IMR-90 (cell line): ENCODE data around the gene HCLS1. TPM values are rescaled to one million over a fixed set of nuclear protein-coding genes. Genes with fewer than 3 reads are reported as not detected.

Experiments used
- ATAC-seq: fragments of 200-7000 bp; cut with Tn5 transposase; 2 replicates; pipeline ENCODE4 v1.9.1; 2020; ENCODE audit warnings: low read depth, mild to moderate bottlenecking, moderate library complexity
- BruUV-seq: library from RNA; stranded (reverse); fragments of 400-500 nt; replicated peaks from 2 replicates; lab custom pipeline; 2021; lab: Mats Ljungman, UMichigan
- CTCF ChIA-PET: fragments of 300-600 bp; formaldehyde crosslinking; extraction: SDS; loops from one replicate; lab custom pipeline; 2021; ENCODE audit warnings: antibody characterized with exemption; lab: Yijun Ruan, JAX
- POLR2A ChIA-PET: fragments of 300-600 bp; sonication (Branson Sonifier 250); formaldehyde crosslinking; loops from one replicate; lab custom pipeline; 2022; ENCODE audit warnings: antibody characterized with exemption; ENCODE audit not compliant: unreplicated experiment; lab: Charles Lee
- DNase-seq: peaks from one replicate; pipeline ENCODE4 v3.0.0; 2013
- H2AFZ ChIP-seq: replicated peaks from 2 replicates; pipeline ENCODE3; 2013; ENCODE audit warnings: low read length, mild to moderate bottlenecking; ENCODE audit not compliant: poor library complexity
- H2AK5ac ChIP-seq: 2 replicates; pipeline ENCODE4 v1.6.1; 2013; ENCODE audit warnings: low read depth, low read length, inconsistent platforms
- H2AK9ac ChIP-seq: replicated peaks from 2 replicates; pipeline ENCODE3; 2013; ENCODE audit warnings: mild to moderate bottlenecking, low read depth, low read length, moderate library complexity; ENCODE audit not compliant: poor library complexity
- H2BK120ac ChIP-seq: 2 replicates; pipeline ENCODE4 v1.6.1; 2013; ENCODE audit warnings: low read depth, low read length, inconsistent platforms
- H2BK15ac ChIP-seq: 3 replicates; pipeline ENCODE4 v1.6.1; 2013; ENCODE audit warnings: low read depth, low read length, inconsistent platforms
- H2BK20ac ChIP-seq: 2 replicates; pipeline ENCODE4 v1.6.1; 2013; ENCODE audit warnings: low read depth, mild to moderate bottlenecking, inconsistent platforms, low read length, moderate library complexity
- H2BK5ac ChIP-seq: 2 replicates; pipeline ENCODE4 v1.6.1; 2013; ENCODE audit warnings: mild to moderate bottlenecking, low read depth, low read length, inconsistent platforms; ENCODE audit not compliant: poor library complexity, severe bottlenecking
- H3K14ac ChIP-seq: replicated peaks from 2 replicates; pipeline ENCODE4 v1.6.1; 2013; ENCODE audit warnings: low read depth, low read length, inconsistent platforms
- H3K18ac ChIP-seq: 2 replicates; pipeline ENCODE4 v1.6.1; 2013; ENCODE audit warnings: low read depth, low read length, control low read depth
- H3K23ac ChIP-seq: 2 replicates; pipeline ENCODE4 v1.6.1; 2013; ENCODE audit warnings: low read depth, low read length, inconsistent platforms
- H3K27ac ChIP-seq: 2 replicates; pipeline ENCODE4 v1.5.1; 2013; ENCODE audit warnings: mild to moderate bottlenecking, control low read depth, low read length; ENCODE audit not compliant: insufficient read depth
- H3K27me3 ChIP-seq: 2 replicates; pipeline ENCODE4 v1.6.1; 2013; ENCODE audit warnings: low read length; ENCODE audit not compliant: control insufficient read depth, insufficient read depth
- H3K36me3 ChIP-seq: 2 replicates; pipeline ENCODE4 v1.6.1; 2013; ENCODE audit warnings: low read length, mixed read lengths; ENCODE audit not compliant: control insufficient read depth, insufficient read depth
- H3K4ac ChIP-seq: 2 replicates; pipeline ENCODE4 v1.6.1; 2013; ENCODE audit warnings: low read depth, low read length, inconsistent platforms
- H3K4me1 ChIP-seq: 2 replicates; pipeline ENCODE4 v1.6.1; 2013; ENCODE audit warnings: low read length, mixed read lengths; ENCODE audit not compliant: control insufficient read depth, insufficient read depth
- H3K4me2 ChIP-seq: 2 replicates; pipeline ENCODE4 v1.6.1; 2013; ENCODE audit warnings: low read depth, mild to moderate bottlenecking, control low read depth, low read length, moderate library complexity
- H3K4me3 ChIP-seq: 2 replicates; pipeline ENCODE4 v1.5.1; 2013; ENCODE audit warnings: low read depth, mild to moderate bottlenecking, control low read depth, low read length, moderate library complexity; ENCODE audit not compliant: insufficient read depth
- H3K56ac ChIP-seq: 2 replicates; pipeline ENCODE4 v1.6.1; 2013; ENCODE audit warnings: low read length, inconsistent platforms; ENCODE audit not compliant: insufficient read depth; ENCODE audit errors: extremely low read depth
- H3K79me1 ChIP-seq, 2 experiments: 2 replicates each; pipeline ENCODE4 v1.6.1; 2013; ENCODE audit warnings: low read length in 2 of 2, inconsistent platforms in 1 of 2, low read depth in 1 of 2
- H3K9ac ChIP-seq: 2 replicates; pipeline ENCODE4 v1.6.1; 2013; ENCODE audit warnings: low read depth, low read length, control low read depth
- H3K9me1 ChIP-seq: 2 replicates; pipeline ENCODE4 v1.6.1; 2013; ENCODE audit warnings: low read length, inconsistent platforms; ENCODE audit not compliant: insufficient read depth
- H3K9me3 ChIP-seq: 2 replicates; pipeline ENCODE4 v1.6.1; 2013; ENCODE audit warnings: low read length; ENCODE audit not compliant: control insufficient read depth, insufficient read depth
- H4K20me1 ChIP-seq: 2 replicates; pipeline ENCODE4 v1.6.1; 2013; ENCODE audit warnings: low read length, inconsistent platforms; ENCODE audit not compliant: insufficient read depth
- H4K5ac ChIP-seq: 2 replicates; pipeline ENCODE4 v1.6.1; 2013; ENCODE audit warnings: mild to moderate bottlenecking, low read depth, low read length, control low read depth
- H4K8ac ChIP-seq, 2 experiments: 2 replicates each; pipeline ENCODE4 v1.6.1; 2013; ENCODE audit warnings: low read depth in 2 of 2, low read length in 2 of 2, control low read depth in 1 of 2, inconsistent platforms in 1 of 2
- H4K91ac ChIP-seq: 2 replicates; pipeline ENCODE4 v1.6.1; 2013; ENCODE audit warnings: low read depth, low read length, inconsistent platforms; ENCODE audit not compliant: insufficient read depth
- BHLHE40 ChIP-seq: fragments of 150-350 bp; IDR thresholded peaks from 2 replicates; pipeline ENCODE4 v1.6.1; 2016; ENCODE audit warnings: mild to moderate bottlenecking, low read depth, low read length
- CEBPB ChIP-seq: IDR thresholded peaks from 2 replicates; pipeline ENCODE4 v1.6.1; 2012; ENCODE audit warnings: low read depth, low read length, improper control_type of control experiment
- FOS ChIP-seq: fragments of 150-350 bp; IDR thresholded peaks from 2 replicates; pipeline ENCODE4 v1.6.1; 2016; ENCODE audit warnings: low read depth, low read length
- MAFK ChIP-seq: IDR thresholded peaks from 2 replicates; pipeline ENCODE4 v1.6.1; 2012; ENCODE audit warnings: low read depth, low read length, improper control_type of control experiment
- MAZ ChIP-seq: IDR thresholded peaks from 2 replicates; pipeline ENCODE4 v1.6.1; 2012; ENCODE audit warnings: low read depth, mild to moderate bottlenecking, low read length, improper control_type of control experiment, moderate library complexity, borderline replicate concordance
- NFE2L2 ChIP-seq: fragments of 150-350 bp; IDR thresholded peaks from 2 replicates; pipeline ENCODE4 v1.6.1; 2016; ENCODE audit warnings: low read depth, mild to moderate bottlenecking, low read length
- POLR2A ChIP-seq: IDR thresholded peaks from 2 replicates; pipeline ENCODE4 v1.6.1; 2012; ENCODE audit warnings: mild to moderate bottlenecking, low read depth, low read length
- RAD21 ChIP-seq: IDR thresholded peaks from 2 replicates; pipeline ENCODE4 v1.6.1; 2012; ENCODE audit warnings: low read length, improper control_type of control experiment
- RCOR1 ChIP-seq: IDR thresholded peaks from 2 replicates; pipeline ENCODE4 v1.6.1; 2012; ENCODE audit warnings: mild to moderate bottlenecking, low read length, improper control_type of control experiment; ENCODE audit not compliant: insufficient replicate concordance
- RFX5 ChIP-seq: IDR thresholded peaks from 2 replicates; pipeline ENCODE4 v1.8.0; 2012; ENCODE audit warnings: low read depth, mild to moderate bottlenecking, low read length, moderate library complexity
- WGBS, 2 experiments: methylation state at CpG; one replicate each; pipeline versions ENCODE4 v1.1.5 to v1.1.7; 2013; ENCODE audit warnings: missing lambda C conversion rate in 2 of 2; ENCODE audit not compliant: insufficient read length in 1 of 2; ENCODE audit errors: extremely low coverage in 2 of 2; 5-methylcytosine and 5-hydroxymethylcytosine counted together
- dilution Hi-C: fragments of 300-500 bp; cut with HindIII; formaldehyde crosslinking; loops from one replicate; pipeline ENCODE4 v1.14.3; 2018; ENCODE audit warnings: low sequenced_read_pairs; ENCODE audit not compliant: unreplicated experiment
- in situ Hi-C: fragments of 300-500 bp; cut with MboI; formaldehyde crosslinking; loops from 3 replicates; pipeline ENCODE4 v1.14.3; 2019; ENCODE audit warnings: low sequenced_read_pairs, inconsistent platforms, mixed read lengths
- intact Hi-C: fragments of 100-400 bp; cut with micrococcal nuclease; formaldehyde crosslinking; loops from 2 replicates; pipeline ENCODE4 v1.10.0; 2022
- polyA plus RNA-seq, 3 experiments: library from polyadenylated mRNA; depleted of rRNA; stranded (reverse); fragments of >200 nt; gene quantifications; 2 replicates each; pipeline ENCODE4 v1.2.3, GENCODE V29; 2012; ENCODE audit warnings: low replicate concordance in 1 of 3
- total RNA-seq: library from RNA; depleted of rRNA; stranded (reverse); fragments of >200 nt; gene quantifications from 2 replicates; pipeline ENCODE4 v1.2.3, GENCODE V29; 2012
- TF ChIP-seq, protein P1 (sequence below): conservative IDR thresholded peaks from 2 replicates; pipeline ENCODE4 v1.5.1; 2012; ENCODE audit warnings: mild to moderate bottlenecking, low read depth, low read length, improper control_type of control experiment
- TF ChIP-seq, protein P2 (sequence below): fragments of 150-350 bp; IDR thresholded peaks from 2 replicates; pipeline ENCODE4 v1.6.1; 2016; ENCODE audit warnings: low read depth, mild to moderate bottlenecking, low read length, moderate library complexity, borderline replicate concordance

The HCLS1 gene
- total and polyA plus RNA-seq, 2 of the 4 experiments (the other 2 are of a cell fraction), result 0.54 to 0.67 TPM

DNA sequence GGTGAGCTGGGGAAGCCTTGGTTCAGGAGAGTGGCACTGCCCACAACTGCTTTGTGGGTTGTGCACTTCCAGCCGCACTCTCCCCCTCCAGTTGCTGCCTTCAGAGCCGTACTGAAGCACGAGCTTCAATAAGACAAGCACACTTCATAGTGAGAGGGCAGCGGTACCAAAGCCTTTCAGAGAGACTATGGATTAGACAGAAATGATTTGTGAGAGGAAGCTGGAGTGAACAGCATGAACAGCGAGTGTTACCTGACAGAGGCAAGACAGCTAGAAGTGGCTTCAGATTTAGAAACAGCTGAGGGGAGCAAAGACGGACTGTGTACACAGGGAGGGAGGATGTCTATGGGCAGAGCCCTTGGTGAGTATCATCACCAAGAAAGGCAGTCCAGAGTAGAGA is 31.1 kb downstream of the HCLS1 start:
- no peak overlapping the region for H3K18ac ChIP-seq
- H3K4me3 ChIP-seq, result no peak overlapping the region
- no peak overlapping the region for H4K5ac ChIP-seq
- H3K4me2 ChIP-seq, result no peak overlapping the region
- H2BK20ac ChIP-seq, result no peak overlapping the region
- H3K9me1 ChIP-seq, result no peaks in the 10 kb centered on the region
- no peak overlapping the region for H3K9ac ChIP-seq
- BruUV-seq, result no TSS peak
- no peak overlapping the region for H3K14ac ChIP-seq
- H2BK5ac ChIP-seq, result no peak overlapping the region
- in situ Hi-C loops, result no loop called here
- H2AK9ac ChIP-seq, result no peak overlapping the region
- TF ChIP-seq RAD21 (no peak), RCOR1 (no peak), POLR2A (no peak), FOS (no peak), CEBPB (no peak), RFX5 (no peak), MAZ (no peak), BHLHE40 (no peak), NFE2L2 (no peak), MAFK (no peak)
- TF ChIP-seq, protein P1, sequence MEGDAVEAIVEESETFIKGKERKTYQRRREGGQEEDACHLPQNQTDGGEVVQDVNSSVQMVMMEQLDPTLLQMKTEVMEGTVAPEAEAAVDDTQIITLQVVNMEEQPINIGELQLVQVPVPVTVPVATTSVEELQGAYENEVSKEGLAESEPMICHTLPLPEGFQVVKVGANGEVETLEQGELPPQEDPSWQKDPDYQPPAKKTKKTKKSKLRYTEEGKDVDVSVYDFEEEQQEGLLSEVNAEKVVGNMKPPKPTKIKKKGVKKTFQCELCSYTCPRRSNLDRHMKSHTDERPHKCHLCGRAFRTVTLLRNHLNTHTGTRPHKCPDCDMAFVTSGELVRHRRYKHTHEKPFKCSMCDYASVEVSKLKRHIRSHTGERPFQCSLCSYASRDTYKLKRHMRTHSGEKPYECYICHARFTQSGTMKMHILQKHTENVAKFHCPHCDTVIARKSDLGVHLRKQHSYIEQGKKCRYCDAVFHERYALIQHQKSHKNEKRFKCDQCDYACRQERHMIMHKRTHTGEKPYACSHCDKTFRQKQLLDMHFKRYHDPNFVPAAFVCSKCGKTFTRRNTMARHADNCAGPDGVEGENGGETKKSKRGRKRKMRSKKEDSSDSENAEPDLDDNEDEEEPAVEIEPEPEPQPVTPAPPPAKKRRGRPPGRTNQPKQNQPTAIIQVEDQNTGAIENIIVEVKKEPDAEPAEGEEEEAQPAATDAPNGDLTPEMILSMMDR, result no peak
- TF ChIP-seq, protein P2, sequence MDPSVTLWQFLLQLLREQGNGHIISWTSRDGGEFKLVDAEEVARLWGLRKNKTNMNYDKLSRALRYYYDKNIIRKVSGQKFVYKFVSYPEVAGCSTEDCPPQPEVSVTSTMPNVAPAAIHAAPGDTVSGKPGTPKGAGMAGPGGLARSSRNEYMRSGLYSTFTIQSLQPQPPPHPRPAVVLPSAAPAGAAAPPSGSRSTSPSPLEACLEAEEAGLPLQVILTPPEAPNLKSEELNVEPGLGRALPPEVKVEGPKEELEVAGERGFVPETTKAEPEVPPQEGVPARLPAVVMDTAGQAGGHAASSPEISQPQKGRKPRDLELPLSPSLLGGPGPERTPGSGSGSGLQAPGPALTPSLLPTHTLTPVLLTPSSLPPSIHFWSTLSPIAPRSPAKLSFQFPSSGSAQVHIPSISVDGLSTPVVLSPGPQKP, result no peak
- no peaks in the 10 kb centered on the region for H4K20me1 ChIP-seq
- no peaks in the 10 kb centered on the region for H3K9me3 ChIP-seq
- H3K27ac ChIP-seq, result no peak overlapping the region
- no peak overlapping the region for H2BK15ac ChIP-seq
- dilution Hi-C loops, result no loop called here
- ChIA-PET CTCF (no interaction called here), POLR2A (no interaction called here)
- ATAC-seq (no peak), DNase-seq (no peak)
- no peak overlapping the region for H2AK5ac ChIP-seq
- H2BK120ac ChIP-seq, result no peak overlapping the region
- H3K23ac ChIP-seq, result no peak overlapping the region
- no peak overlapping the region for H3K4ac ChIP-seq
- H3K56ac ChIP-seq, result no peak overlapping the region
- H3K4me1 ChIP-seq, result no peaks in the 10 kb centered on the region
- intact Hi-C loops, result no loop called here
- no peaks in the 10 kb centered on the region for H3K36me3 ChIP-seq
- H4K91ac ChIP-seq, result no peak overlapping the region
- no peak overlapping the region for H2AFZ ChIP-seq
- WGBS, 2 experiments, result 65% methylated on average over 3 of the region's 6 CpGs; no CpG with 5 or more reads in 1 of the 2 experiments
- no peak overlapping the region for H4K8ac ChIP-seq
- no peaks in the 10 kb centered on the region for H3K79me1 ChIP-seq
- H3K27me3 ChIP-seq, result peaks cover 4% of the 10 kb centered on the region
